Small intestine (tissue), 7 donors: Measurements from ENCODE around the gene C2CD2. TPM values are rescaled to one million over a fixed set of nuclear protein-coding genes. Genes with fewer than 3 reads are reported as not detected.
A peak's percentile ranks its signal among the peaks of the same experiment; 100 is the strongest.

ENCODE experiments used
- DNase-seq, 2 donors: peaks; one replicate each; pipeline versions ENCODE4 v3.0.0 to v3.0.0-alpha.2; 2013
- FAIRE-seq: peaks from 2 replicates; lab custom pipeline; 2012; peaks lifted over from hg19 to GRCh38; lab: Jason Lieb, UNC
- H3K27ac ChIP-seq, 3 donors: one replicate each; pipeline ENCODE4 v1.5.1; 2013; ENCODE audit warnings: low read length in 2 of 3, mild to moderate bottlenecking in 2 of 3, control low read depth in 1 of 3, inconsistent platforms in 1 of 3, low read depth in 1 of 3, moderate library complexity in 1 of 3
- H3K27me3 ChIP-seq, 3 donors: one replicate each; pipeline ENCODE4 v1.6.1; 2013; ENCODE audit warnings: low read length in 3 of 3, inconsistent platforms in 1 of 3; ENCODE audit not compliant: control insufficient read depth in 3 of 3, insufficient read depth in 3 of 3
- H3K36me3 ChIP-seq, 3 donors: one replicate each; pipeline ENCODE4 v1.6.1; 2013; ENCODE audit warnings: low read length in 3 of 3, inconsistent platforms in 1 of 3, low read depth in 1 of 3, mild to moderate bottlenecking in 1 of 3, moderate library complexity in 1 of 3; ENCODE audit not compliant: control insufficient read depth in 3 of 3, insufficient read depth in 2 of 3
- H3K4me1 ChIP-seq, 3 donors: one replicate each; pipeline ENCODE4 v1.6.1; 2013; ENCODE audit warnings: low read length in 2 of 3, inconsistent platforms in 1 of 3, low read depth in 1 of 3, mild to moderate bottlenecking in 1 of 3, moderate library complexity in 1 of 3; ENCODE audit not compliant: control insufficient read depth in 3 of 3, insufficient read depth in 2 of 3
- H3K4me3 ChIP-seq, 3 donors: one replicate each; pipeline ENCODE4 v1.5.1; 2013; ENCODE audit warnings: low read length in 3 of 3, control low read depth in 1 of 3, inconsistent platforms in 1 of 3, low read depth in 1 of 3, mild to moderate bottlenecking in 1 of 3, moderate library complexity in 1 of 3
- H3K9me3 ChIP-seq, 2 donors: one replicate each; pipeline ENCODE4 v1.6.1; 2013; ENCODE audit warnings: low read depth in 1 of 2, low read length in 1 of 2; ENCODE audit not compliant: control insufficient read depth in 2 of 2, insufficient read depth in 1 of 2
- WGBS, 3 donors: extraction: QIAGEN DNeasy Blood & Tissue Kit; methylation state at CpG; one replicate each; pipeline ENCODE4 v1.1.7; 2013; 5-methylcytosine and 5-hydroxymethylcytosine counted together
- polyA plus RNA-seq, 4 donors: library from polyadenylated mRNA; stranded (reverse) in 3 of 4; unstranded in 1 of 4; fragments of 200-250 nt in 3 of 4; fragments of 120-200 nt in 1 of 4; gene quantifications; one replicate each; pipeline versions ENCODE4 v1.2.1 to v1.2.3, GENCODE V29; 2013
- donor health status: healthy with polysubstance abuse.
- donor health status: control.
- donor health status: control.
- donor health status: Bipolar disorder and iron deficiency.
- donor health status: healthy.

The C2CD2 gene
- polyA plus RNA-seq, 4 donors: 2.2 to 11.1 (median 6.7) TPM

DNA sequence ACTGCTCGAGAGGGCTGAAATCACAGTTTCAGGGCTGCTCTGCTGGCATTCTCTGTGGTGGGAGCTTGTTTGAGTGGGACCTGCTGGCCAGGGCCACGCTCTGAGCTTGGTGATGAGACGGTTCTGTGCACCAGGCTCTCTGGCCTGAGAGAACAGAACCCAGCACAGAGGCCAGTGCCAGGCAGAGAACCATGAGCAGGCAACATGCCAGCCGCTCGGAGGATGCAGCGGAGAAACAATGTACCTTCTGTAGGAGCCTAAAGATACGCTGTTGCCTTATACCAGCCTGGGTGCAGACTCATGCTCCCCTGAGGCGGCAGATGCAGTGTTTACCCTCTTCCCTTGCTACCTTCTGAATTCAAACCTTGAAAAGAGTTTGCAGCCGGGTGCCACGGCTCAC lies 10.0 kb downstream of the C2CD2 start:
- 93% methylated on average over 10 of the region's 10 CpGs for WGBS, 3 donors
- Histone ChIP-seq H3K4me3 (no peak overlapping the region), H3K27me3 (no peaks in the 10 kb centered on the region), H3K4me1 (no peaks in the 10 kb centered on the region), H3K27ac (no peak overlapping the region), H3K9me3 (no peaks in the 10 kb centered on the region), H3K36me3 (peaks cover 0 to 24% (median 0%) of the 10 kb centered on the region in 3 donors)
- FAIRE-seq (no peak), DNase-seq (no peak)

DNA sequence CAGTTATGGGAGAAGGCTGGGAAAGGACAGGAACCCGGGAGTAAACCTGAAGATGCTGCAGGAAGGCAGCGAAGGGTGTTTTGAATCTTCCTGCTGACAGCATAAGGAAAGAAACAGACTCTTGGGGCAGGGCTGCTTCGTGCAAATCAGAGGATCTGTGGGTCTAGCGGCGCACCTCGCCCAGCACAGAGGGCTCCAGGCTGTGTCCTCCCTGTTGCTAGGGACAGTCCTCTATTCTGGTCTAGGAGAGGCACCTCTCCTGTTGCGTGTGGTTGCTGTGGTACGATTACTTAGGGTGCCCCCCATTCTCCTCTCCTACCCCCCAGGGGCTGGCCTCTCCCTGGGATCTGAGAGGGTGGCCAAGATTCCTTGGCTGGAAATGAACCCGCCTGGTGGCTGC lies 11.4 kb downstream of the C2CD2 start:
- FAIRE-seq (no peak), DNase-seq (no peak)
- peaks cover 0 to 21% (median 0%) of the 10 kb centered on the region in 3 donors for H3K36me3 ChIP-seq
- no peak overlapping the region for H3K4me3 ChIP-seq
- no peaks in the 10 kb centered on the region for H3K9me3 ChIP-seq
- H3K27me3 ChIP-seq: no peaks in the 10 kb centered on the region
- 87 to 92% (median 87%) methylated on average over 9 of the region's 9 CpGs for WGBS, 3 donors
- H3K4me1 ChIP-seq: no peaks in the 10 kb centered on the region
- H3K27ac ChIP-seq: no peak overlapping the region

DNA sequence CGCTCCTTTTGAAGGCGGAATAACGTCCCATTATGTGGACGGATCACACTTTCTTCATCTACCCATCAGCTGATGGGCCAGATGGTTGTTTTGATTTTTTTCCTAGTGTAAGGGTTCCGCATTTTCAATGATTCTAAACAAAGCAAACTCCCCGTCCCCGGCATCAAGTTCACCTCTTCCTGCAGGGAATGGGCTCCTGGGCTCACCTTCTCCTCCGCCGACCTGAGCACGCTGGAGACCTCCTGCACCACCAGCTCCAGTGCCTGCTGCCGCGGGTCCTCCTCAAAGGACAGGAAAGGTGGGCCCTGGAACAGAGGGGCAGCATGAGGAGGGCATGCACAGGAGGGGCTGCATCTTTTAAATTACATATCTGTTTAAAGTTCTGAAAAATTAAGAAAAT lies 11.9 kb downstream of the C2CD2 start:
- no peak for FAIRE-seq
- H3K27me3 ChIP-seq: no peaks in the 10 kb centered on the region
- H3K4me3 ChIP-seq: no peak overlapping the region
- H3K36me3 ChIP-seq: peaks cover 0 to 21% (median 0%) of the 10 kb centered on the region in 3 donors
- H3K9me3 ChIP-seq: no peaks in the 10 kb centered on the region
- 92 to 97% (median 96%) methylated on average over 12 of the region's 12 CpGs for WGBS, 3 donors
- H3K27ac ChIP-seq: no peak overlapping the region
- DNase-seq: no peak
- H3K4me1 ChIP-seq: no peaks in the 10 kb centered on the region

DNA sequence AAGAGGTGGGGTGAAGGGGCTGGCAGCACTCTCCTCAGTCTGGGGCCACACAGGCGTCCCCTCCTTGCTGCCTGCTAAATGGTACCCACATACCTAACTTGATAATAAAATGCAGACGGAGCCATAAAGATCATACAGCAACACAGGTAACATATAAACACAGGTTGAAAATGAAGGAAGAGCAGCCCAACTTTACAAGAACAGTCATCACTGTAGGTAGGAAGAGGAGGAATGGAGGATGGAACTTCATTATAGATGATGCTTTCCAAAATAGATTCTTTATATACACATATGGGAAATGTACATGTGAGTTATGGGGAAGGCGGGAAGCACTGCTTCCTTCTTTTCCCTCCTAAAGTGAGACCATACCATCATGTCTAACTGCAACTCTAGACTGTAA lies 13.4 kb downstream of the C2CD2 start:
- no peaks in the 10 kb centered on the region for H3K4me1 ChIP-seq
- no peaks in the 10 kb centered on the region for H3K9me3 ChIP-seq
- H3K36me3 ChIP-seq: peaks cover 0 to 21% (median 0%) of the 10 kb centered on the region in 3 donors
- no peak overlapping the region for H3K27ac ChIP-seq
- H3K27me3 ChIP-seq: no peaks in the 10 kb centered on the region
- no peak for DNase-seq
- 92 to 99% (median 95%) methylated on average over 3 of the region's 3 CpGs for WGBS, 3 donors
- H3K4me3 ChIP-seq: no peak overlapping the region
- FAIRE-seq: no peak

DNA sequence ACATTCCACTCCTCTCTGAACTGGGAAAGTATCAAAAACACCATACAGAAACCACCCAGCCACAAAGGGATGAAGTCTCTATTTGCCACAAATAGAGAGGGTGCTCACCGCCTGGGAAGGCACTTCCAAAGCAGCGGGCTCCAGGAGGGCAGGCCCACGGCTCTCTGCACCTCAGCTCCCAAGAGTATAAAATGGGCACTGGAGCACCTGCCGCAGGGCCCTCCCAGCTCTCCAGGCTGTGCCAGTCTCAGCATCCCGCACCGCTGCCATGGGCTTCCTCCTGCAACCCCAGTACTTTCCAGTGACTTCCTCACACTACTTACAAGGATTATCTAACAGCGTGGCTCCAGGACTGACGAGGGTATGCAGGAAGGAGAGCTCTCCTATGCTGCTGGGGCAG lies 14.4 kb downstream of the C2CD2 start:
- Histone ChIP-seq H3K4me3 (no peak overlapping the region), H3K27ac (no peak overlapping the region), H3K36me3 (peaks cover 0 to 21% (median 0%) of the 10 kb centered on the region in 3 donors), H3K4me1 (no peaks in the 10 kb centered on the region), H3K27me3 (no peaks in the 10 kb centered on the region), H3K9me3 (no peaks in the 10 kb centered on the region)
- no peak for DNase-seq
- FAIRE-seq: no peak
- WGBS, 3 donors: 95 to 98% (median 98%) methylated on average over 8 of the region's 8 CpGs

DNA sequence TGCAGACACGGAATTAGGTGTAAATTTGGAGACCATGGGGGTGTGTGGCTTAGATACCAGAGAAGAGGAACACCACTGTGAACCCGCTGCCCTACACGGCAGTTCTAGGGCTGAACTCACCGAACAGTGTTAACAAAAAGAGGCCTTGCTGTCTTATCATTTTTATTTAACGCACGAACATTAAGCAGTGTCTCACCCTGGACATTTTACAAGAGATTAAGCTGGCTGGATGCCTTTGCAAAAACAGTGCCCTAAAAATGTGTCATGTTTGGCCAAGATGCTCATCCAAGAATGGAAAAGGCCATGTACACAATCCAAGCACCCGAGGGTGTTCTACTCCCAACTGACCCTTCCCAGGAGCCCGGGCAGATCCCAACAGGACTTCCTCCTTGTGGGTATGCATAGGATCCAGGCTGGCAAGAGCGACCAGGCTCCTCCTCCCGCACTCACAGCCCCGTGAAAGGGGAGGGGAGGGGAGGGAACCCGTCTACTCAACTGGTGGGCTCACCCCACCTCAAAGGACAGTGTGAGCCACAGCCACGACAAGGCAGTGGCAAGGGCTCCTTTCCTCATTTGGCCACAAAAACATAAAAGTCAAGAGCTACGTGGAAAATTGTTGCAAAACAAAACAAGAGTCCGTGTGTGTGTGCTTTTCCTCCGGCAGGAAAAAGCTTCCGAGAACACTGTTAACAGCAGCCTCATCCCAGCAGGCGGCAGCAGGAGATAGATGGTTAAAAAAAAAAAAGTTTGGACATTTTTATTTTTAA lies 20.3 kb downstream of the C2CD2 start:
- no peaks in the 10 kb centered on the region for H3K27me3 ChIP-seq
- peaks cover 0 to 5% (median 0%) of the 10 kb centered on the region in 3 donors for H3K4me1 ChIP-seq
- no peak overlapping the region for H3K4me3 ChIP-seq
- no peak for DNase-seq
- no peaks in the 10 kb centered on the region for H3K9me3 ChIP-seq
- 49 to 79% (median 68%) methylated on average over 18 of the region's 18 CpGs for WGBS, 3 donors
- peak overlapping the region in 1 of 3 donors; percentile 37 for H3K27ac ChIP-seq
- peaks cover 0 to 2% (median 0%) of the 10 kb centered on the region in 3 donors for H3K36me3 ChIP-seq
- FAIRE-seq: no peak

DNA sequence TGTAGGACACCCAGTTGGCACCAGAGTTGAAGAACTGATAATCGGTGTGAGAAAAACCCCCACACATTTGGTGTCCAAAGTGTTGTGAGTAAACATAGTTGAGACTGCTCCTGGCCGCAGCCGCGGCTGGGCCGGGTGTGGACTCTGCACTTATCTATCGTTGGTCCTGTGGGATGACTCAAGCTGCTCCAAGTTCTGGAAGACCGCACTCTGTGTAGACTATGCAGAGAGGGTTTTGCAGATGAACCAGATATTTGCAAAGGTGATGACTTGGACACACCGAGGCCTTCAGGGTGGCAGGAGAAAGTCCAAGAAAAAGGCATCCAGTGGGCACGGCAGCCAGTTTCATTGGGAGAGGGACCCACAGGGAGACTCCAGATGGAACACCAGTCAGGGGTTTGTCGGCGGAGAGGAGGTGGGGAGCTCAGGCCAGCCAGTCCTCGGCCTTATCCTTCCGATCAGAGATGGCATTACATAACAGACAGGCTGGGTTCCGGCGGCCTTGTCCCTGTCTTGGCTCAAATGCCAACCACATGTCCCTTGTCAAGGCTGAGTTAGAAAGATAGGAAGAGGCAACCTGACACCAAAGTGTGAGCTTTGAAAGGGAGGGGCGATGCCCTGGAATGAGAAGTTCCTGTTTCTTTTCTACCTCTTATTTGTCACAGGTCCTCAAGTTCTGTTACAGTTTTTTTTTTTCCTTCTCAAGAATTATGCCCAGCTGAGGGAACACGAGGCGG lies 21.1 kb downstream of the C2CD2 start:
- Histone ChIP-seq H3K27ac (peak overlapping the region in 1 of 3 donors; percentile 37), H3K36me3 (peaks cover 0 to 3% (median 0%) of the 10 kb centered on the region in 3 donors), H3K4me1 (peaks cover 0 to 7% (median 0%) of the 10 kb centered on the region in 3 donors), H3K9me3 (no peaks in the 10 kb centered on the region), H3K27me3 (no peaks in the 10 kb centered on the region), H3K4me3 (no peak overlapping the region)
- 57 to 69% (median 61%) methylated on average over 17 to 18 of the region's 18 CpGs for WGBS, 3 donors
- DNase-seq: no peak
- no peak for FAIRE-seq

DNA sequence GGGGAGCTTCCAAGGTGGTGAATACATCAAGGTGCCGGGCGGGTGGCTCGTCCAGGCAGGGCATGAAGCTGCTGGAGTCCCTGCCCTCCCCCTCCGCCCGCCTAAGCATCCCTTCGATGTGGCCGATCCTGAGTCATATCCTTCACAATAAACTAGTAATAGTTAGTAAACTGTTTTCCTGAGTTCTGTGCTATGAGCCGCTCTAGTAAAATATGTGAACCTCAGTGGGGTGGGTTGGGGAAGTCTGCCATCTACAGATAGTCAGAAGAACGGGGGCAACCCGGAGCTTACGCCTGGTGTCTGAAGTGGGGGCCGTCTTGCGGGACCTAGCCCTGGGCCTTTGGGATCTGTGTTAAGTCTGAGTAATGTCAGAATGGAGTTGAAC lies 21.6 kb downstream of the C2CD2 start:
- Histone ChIP-seq H3K36me3 (peaks cover 0 to 3% (median 0%) of the 10 kb centered on the region in 3 donors), H3K4me1 (peaks cover 0 to 8% (median 0%) of the 10 kb centered on the region in 3 donors), H3K27ac (peak overlapping the region in 1 of 3 donors; percentile 27), H3K27me3 (no peaks in the 10 kb centered on the region), H3K9me3 (no peaks in the 10 kb centered on the region), H3K4me3 (no peak overlapping the region)
- no peak for FAIRE-seq
- WGBS, 3 donors: 79 to 96% (median 85%) methylated on average over 13 of the region's 13 CpGs
- no peak for DNase-seq
